GM12878 (cell line): ENCODE data around the gene MDFI. TPM values are rescaled to one million over a fixed set of nuclear protein-coding genes. Genes with fewer than 3 reads are reported as not detected.

Source experiments
- ATAC-seq: fragments of 200-7000 bp; cut with Tn5 transposase; 3 replicates; pipeline ENCODE4 v1.9.1; 2020; ENCODE audit warnings: mild to moderate bottlenecking, moderate library complexity
- BruUV-seq: library from RNA; stranded (reverse); fragments of 400-500 nt; replicated peaks from 2 replicates; lab custom pipeline; 2021; lab: Mats Ljungman, UMichigan
- CTCF ChIA-PET: fragments of 300-600 bp; sonication (Branson Sonifier 250); formaldehyde crosslinking; extraction: SDS; loops from one replicate; lab custom pipeline; 2021; ENCODE audit warnings: inconsistent platforms; lab: Yijun Ruan, JAX
- POLR2A ChIA-PET: fragments of 350-600 bp; formaldehyde crosslinking; extraction: SDS; loops from one replicate; lab custom pipeline; 2021; ENCODE audit warnings: inconsistent platforms; lab: Charles Lee
- RAD21 ChIA-PET: fragments of 300-600 bp; sonication (Branson Sonifier 250); formaldehyde crosslinking; loops from one replicate; lab custom pipeline; 2023; ENCODE audit warnings: antibody characterized with exemption; ENCODE audit not compliant: unreplicated experiment; lab: Charles Lee
- SMC1A ChIA-PET: fragments of 300-600 bp; sonication (Branson Sonifier 250); formaldehyde crosslinking; loops from one replicate; lab custom pipeline; 2023; ENCODE audit not compliant: unreplicated experiment, uncharacterized antibody; lab: Charles Lee
- DNase-seq: peaks from one replicate; pipeline ENCODE4 v3.0.0-alpha.2; 2011; ENCODE audit warnings: low read depth, low spot score
- FAIRE-seq: peaks from 3 replicates; lab custom pipeline; 2011; peaks lifted over from hg19 to GRCh38; lab: Jason Lieb, UNC
- H2AFZ ChIP-seq: 2 replicates; pipeline ENCODE4 v1.6.0; 2011; ENCODE audit warnings: low read depth, low read length, control low read depth; ENCODE audit not compliant: control insufficient read depth
- H3K27ac ChIP-seq: 2 replicates; pipeline ENCODE4 v1.5.1; 2011; ENCODE audit warnings: control low read depth; ENCODE audit not compliant: control insufficient read depth, insufficient read depth
- H3K27me3 ChIP-seq, 2 experiments: replicated peaks in 1 of 2; 2 replicates each; pipeline versions ENCODE4 v1.6.0 to v1.6.1; 2011; ENCODE audit warnings: low read length in 1 of 2; ENCODE audit not compliant: control insufficient read depth in 2 of 2, insufficient read depth in 2 of 2
- H3K36me3 ChIP-seq, 2 experiments: 2 replicates each; pipeline ENCODE4 v1.5.1; 2011; ENCODE audit warnings: low read length in 1 of 2; ENCODE audit not compliant: control insufficient read depth in 2 of 2, insufficient read depth in 2 of 2
- H3K4me1 ChIP-seq: 2 replicates; pipeline ENCODE4 v1.6.1; 2011; ENCODE audit warnings: mild to moderate bottlenecking, low read length, moderate library complexity, mixed read lengths; ENCODE audit not compliant: control insufficient read depth, insufficient read depth
- H3K4me2 ChIP-seq: 2 replicates; pipeline ENCODE4 v1.6.0; 2011; ENCODE audit warnings: control low read depth; ENCODE audit not compliant: control insufficient read depth, insufficient read depth
- H3K4me3 ChIP-seq: fragments of 200-600 bp; sonication (generic); 2 replicates; pipeline ENCODE4 v1.5.1; 2016
- H3K79me2 ChIP-seq: 2 replicates; pipeline ENCODE4 v1.6.0; 2011; ENCODE audit warnings: low read length; ENCODE audit not compliant: control insufficient read depth, insufficient read depth
- H3K9ac ChIP-seq: 2 replicates; pipeline ENCODE4 v1.8.0; 2011; ENCODE audit warnings: low read length, control low read depth, mixed read lengths; ENCODE audit not compliant: control insufficient read depth, insufficient read depth
- H3K9me3 ChIP-seq: replicated peaks from 3 replicates; pipeline ENCODE4 v1.5.1; 2011; ENCODE audit warnings: mild to moderate bottlenecking, low read length; ENCODE audit not compliant: control insufficient read depth, insufficient read depth
- H4K20me1 ChIP-seq: 2 replicates; pipeline ENCODE4 v1.6.0; 2011; ENCODE audit not compliant: control insufficient read depth, insufficient read depth
- BHLHE40 ChIP-seq, 2 experiments: fragments of 450-650 bp in 1 of 2; IDR thresholded peaks; 2 replicates each; pipeline ENCODE4 v1.6.1; 2011 to 2017; ENCODE audit warnings: low read depth in 2 of 2, borderline replicate concordance in 1 of 2, improper control_type of control experiment in 1 of 2, low read length in 1 of 2, mild to moderate bottlenecking in 1 of 2
- MTA3 ChIP-seq: IDR thresholded peaks from 2 replicates; pipeline ENCODE4 v1.6.1; 2012; ENCODE audit warnings: low read length, inconsistent platforms, borderline replicate concordance
- POLR2AphosphoS2 ChIP-seq: IDR thresholded peaks from 2 replicates; pipeline ENCODE4 v1.6.1; 2011; ENCODE audit warnings: low read depth, mild to moderate bottlenecking, low read length, improper control_type of control experiment, moderate library complexity
- RCOR1 ChIP-seq: conservative IDR thresholded peaks from 2 replicates; pipeline ENCODE4 v1.6.1; 2012; ENCODE audit warnings: low read depth, low read length, improper control_type of control experiment
- YY1 ChIP-seq: IDR thresholded peaks from 2 replicates; pipeline ENCODE4 v1.6.1; 2011; ENCODE audit warnings: low read depth, mild to moderate bottlenecking, low read length
- WGBS: methylation state at CpG from one replicate; pipeline ENCODE4 v1.1.6; 2016; ENCODE audit warnings: low lambda C conversion rate; ENCODE audit not compliant: insufficient replicate concordance, insufficient coverage; ENCODE audit errors: missing lambda C conversion rate; 5-methylcytosine and 5-hydroxymethylcytosine counted together
- in situ Hi-C: fragments of 300-500 bp; cut with MboI; formaldehyde crosslinking; loops from 9 replicates; pipeline ENCODE4 v1.14.3; 2018; ENCODE audit warnings: mixed read lengths
- intact Hi-C: fragments of 100-400 bp; cut with micrococcal nuclease; formaldehyde crosslinking; loops from one replicate; pipeline ENCODE4 v1.14.2; 2022; ENCODE audit not compliant: unreplicated experiment
- polyA plus RNA-seq, 11 experiments: library from polyadenylated mRNA; depleted of rRNA in 4 of 11; unstranded in 6 of 11; stranded (reverse) in 5 of 11; fragments of >200 nt; fragmentation: Nextera tagmentation in 4 of 11; fragmentation: Illumina TruSeq in 1 of 11; extraction: Ambion mirVana in 4 of 11; extraction: Trizol in 1 of 11; gene quantifications; 1 replicate in 1 of 11; 2 replicates in 10 of 11; pipeline versions ENCODE4 v1.2.1 to v1.2.3, GENCODE V29; 2011 to 2016; ENCODE audit warnings: inconsistent platforms in 2 of 11, missing spikeins in 2 of 11, low read depth in 1 of 11
- total RNA-seq, 4 experiments: library from RNA; depleted of rRNA in 3 of 4; stranded (reverse); fragments of >200 nt in 3 of 4; fragmentation: Illumina TruSeq in 1 of 4; extraction: Trizol in 1 of 4; gene quantifications; 2 replicates each; pipeline versions ENCODE4 v1.2.1 to v1.2.3, GENCODE V29; 2013 to 2021
- TF ChIP-seq, protein P1 (sequence below): IDR thresholded peaks from 2 replicates; pipeline ENCODE4 v1.6.1; 2012; ENCODE audit warnings: low read depth, low read length, improper control_type of control experiment
- TF ChIP-seq, protein P2 (sequence below): IDR thresholded peaks from 2 replicates; pipeline ENCODE4 v1.6.1; 2011; ENCODE audit warnings: mild to moderate bottlenecking, low read depth, low read length, moderate library complexity; ENCODE audit not compliant: insufficient replicate concordance
- TF ChIP-seq, protein P3 (sequence below): fragments of 450-650 bp; formaldehyde crosslinking; IDR thresholded peaks from 2 replicates; pipeline ENCODE4 v1.4.0; 2020; ENCODE audit warnings: mild to moderate bottlenecking, moderate library complexity

The MDFI gene
- total and polyA plus RNA-seq, 10 of the 15 experiments (the other 5 are each of a cell fraction or from before 2014, with no cell fraction given) = not detected

DNA sequence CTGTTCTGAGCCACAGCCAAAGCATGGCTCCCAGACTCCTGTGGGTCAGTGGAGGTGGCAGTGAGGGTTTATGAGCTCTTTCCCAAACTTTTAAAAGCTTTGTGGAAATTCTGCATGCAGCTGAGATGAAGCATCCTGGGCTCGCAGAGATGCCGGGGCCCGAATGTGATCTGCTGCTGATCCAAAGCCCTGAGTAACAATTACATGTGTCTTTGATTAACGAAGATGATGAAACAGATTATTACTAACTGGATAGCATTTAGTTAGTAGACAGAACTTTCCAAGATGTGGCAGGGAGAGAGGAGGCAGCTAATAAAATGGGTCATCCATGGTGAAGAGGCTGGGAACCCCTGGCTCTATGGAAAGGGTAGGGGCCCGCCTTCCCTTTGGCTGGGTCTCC lies 43.9 kb upstream of the MDFI start:
- RAD21 ChIA-PET = interaction anchor here (0.6 to 7.8 kb wide), 2 partner anchors 132 to 434 kb away, joined by 4 to 57 read pairs; no protein-coding TSS in a partner anchor
- no peak overlapping the region for H2AFZ ChIP-seq
- no peak overlapping the region for H3K4me3 ChIP-seq
- no peaks in the 10 kb centered on the region for H3K9me3 ChIP-seq
- no peak overlapping the region for H3K4me2 ChIP-seq
- BruUV-seq = no TSS peak
- no peaks in the 10 kb centered on the region for H3K79me2 ChIP-seq
- H4K20me1 ChIP-seq = no peaks in the 10 kb centered on the region
- H3K27me3 ChIP-seq = no peaks in the 10 kb centered on the region
- 86% methylated on average over 5 of the region's 5 CpGs for WGBS
- in situ Hi-C loops = loop anchor here (5.0 kb wide), 3 partner anchors 132 to 222 kb away; no protein-coding TSS in a partner anchor
- intact Hi-C loops = loop anchor here (5.0 kb wide), 2 partner anchors 47 to 62 kb away; partner anchors contain the start of gene FOXP4
- no peaks in the 10 kb centered on the region for H3K4me1 ChIP-seq
- SMC1A ChIA-PET = interaction anchor here (0.9 to 4.0 kb wide), 4 partner anchors 114 to 288 kb away, joined by 3 to 36 read pairs (median 4); no protein-coding TSS in a partner anchor
- no peak overlapping the region for H3K27ac ChIP-seq
- H3K9ac ChIP-seq = no peak overlapping the region
- TF ChIP-seq, protein P1, sequence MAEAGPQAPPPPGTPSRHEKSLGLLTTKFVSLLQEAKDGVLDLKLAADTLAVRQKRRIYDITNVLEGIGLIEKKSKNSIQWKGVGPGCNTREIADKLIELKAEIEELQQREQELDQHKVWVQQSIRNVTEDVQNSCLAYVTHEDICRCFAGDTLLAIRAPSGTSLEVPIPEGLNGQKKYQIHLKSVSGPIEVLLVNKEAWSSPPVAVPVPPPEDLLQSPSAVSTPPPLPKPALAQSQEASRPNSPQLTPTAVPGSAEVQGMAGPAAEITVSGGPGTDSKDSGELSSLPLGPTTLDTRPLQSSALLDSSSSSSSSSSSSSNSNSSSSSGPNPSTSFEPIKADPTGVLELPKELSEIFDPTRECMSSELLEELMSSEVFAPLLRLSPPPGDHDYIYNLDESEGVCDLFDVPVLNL = no peak
- TF ChIP-seq MTA3 (no peak), BHLHE40 (IDR thresholded peaks at IDR 0.05; ENCODE audit: borderline replicate concordance in 1 of 2, low read depth in 2 of 2, low read length in 1 of 2) (no peak), YY1 (no peak), POLR2AphosphoS2 (no peak), RCOR1 (no peak)
- TF ChIP-seq, protein P2, sequence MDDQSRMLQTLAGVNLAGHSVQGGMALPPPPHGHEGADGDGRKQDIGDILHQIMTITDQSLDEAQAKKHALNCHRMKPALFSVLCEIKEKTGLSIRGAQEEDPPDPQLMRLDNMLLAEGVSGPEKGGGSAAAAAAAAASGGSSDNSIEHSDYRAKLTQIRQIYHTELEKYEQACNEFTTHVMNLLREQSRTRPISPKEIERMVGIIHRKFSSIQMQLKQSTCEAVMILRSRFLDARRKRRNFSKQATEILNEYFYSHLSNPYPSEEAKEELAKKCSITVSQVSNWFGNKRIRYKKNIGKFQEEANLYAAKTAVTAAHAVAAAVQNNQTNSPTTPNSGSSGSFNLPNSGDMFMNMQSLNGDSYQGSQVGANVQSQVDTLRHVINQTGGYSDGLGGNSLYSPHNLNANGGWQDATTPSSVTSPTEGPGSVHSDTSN = no peak
- TF ChIP-seq, protein P3, sequence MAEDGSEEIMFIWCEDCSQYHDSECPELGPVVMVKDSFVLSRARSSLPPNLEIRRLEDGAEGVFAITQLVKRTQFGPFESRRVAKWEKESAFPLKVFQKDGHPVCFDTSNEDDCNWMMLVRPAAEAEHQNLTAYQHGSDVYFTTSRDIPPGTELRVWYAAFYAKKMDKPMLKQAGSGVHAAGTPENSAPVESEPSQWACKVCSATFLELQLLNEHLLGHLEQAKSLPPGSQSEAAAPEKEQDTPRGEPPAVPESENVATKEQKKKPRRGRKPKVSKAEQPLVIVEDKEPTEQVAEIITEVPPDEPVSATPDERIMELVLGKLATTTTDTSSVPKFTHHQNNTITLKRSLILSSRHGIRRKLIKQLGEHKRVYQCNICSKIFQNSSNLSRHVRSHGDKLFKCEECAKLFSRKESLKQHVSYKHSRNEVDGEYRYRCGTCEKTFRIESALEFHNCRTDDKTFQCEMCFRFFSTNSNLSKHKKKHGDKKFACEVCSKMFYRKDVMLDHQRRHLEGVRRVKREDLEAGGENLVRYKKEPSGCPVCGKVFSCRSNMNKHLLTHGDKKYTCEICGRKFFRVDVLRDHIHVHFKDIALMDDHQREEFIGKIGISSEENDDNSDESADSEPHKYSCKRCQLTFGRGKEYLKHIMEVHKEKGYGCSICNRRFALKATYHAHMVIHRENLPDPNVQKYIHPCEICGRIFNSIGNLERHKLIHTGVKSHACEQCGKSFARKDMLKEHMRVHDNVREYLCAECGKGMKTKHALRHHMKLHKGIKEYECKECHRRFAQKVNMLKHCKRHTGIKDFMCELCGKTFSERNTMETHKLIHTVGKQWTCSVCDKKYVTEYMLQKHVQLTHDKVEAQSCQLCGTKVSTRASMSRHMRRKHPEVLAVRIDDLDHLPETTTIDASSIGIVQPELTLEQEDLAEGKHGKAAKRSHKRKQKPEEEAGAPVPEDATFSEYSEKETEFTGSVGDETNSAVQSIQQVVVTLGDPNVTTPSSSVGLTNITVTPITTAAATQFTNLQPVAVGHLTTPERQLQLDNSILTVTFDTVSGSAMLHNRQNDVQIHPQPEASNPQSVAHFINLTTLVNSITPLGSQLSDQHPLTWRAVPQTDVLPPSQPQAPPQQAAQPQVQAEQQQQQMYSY = no peak
- CTCF ChIA-PET = interaction anchor here (0.7 to 8.1 kb wide), 9 partner anchors 8 to 288 kb away, joined by 3 to 117 read pairs (median 4); no protein-coding TSS in a partner anchor
- FAIRE-seq = no peak
- DNase-seq = no peak
- POLR2A ChIA-PET = no interaction called here
- H3K36me3 ChIP-seq = peaks cover 2 to 12% of the 10 kb centered on the region in 2 experiments; a peak in 3 of 4 replicates
- no peak for ATAC-seq
